ENCODE measurements around the gene HAS3. TPM values are rescaled to one million over a fixed set of nuclear protein-coding genes. Genes with fewer than 3 reads are reported as not detected.

HAS3 gene
- total RNA-seq, 1 experiment from 2014 or later = 66.9 TPM

GRCh38 chr16:69116256-69116875 is 10.9 kb downstream of the HAS3 start:
- POLR2A ChIA-PET = no interaction called here
- Mint-ChIP-seq H3K27me3 (ENCODE audit: low read depth) (no peaks in the 10 kb centered on the region), H3K9me3 (no peaks in the 10 kb centered on the region)

GRCh38 chr16:69116906-69117305 is 11.5 kb downstream of the HAS3 start:
- Mint-ChIP-seq H3K27me3 (ENCODE audit: low read depth) (no peaks in the 10 kb centered on the region), H3K9me3 (no peaks in the 10 kb centered on the region), H3K27ac (peak overlapping the region; percentile 84), H3K36me3 (peaks cover 88% of the 10 kb centered on the region), H3K4me3 (no peak overlapping the region), H3K4me1 (peaks cover 7% of the 10 kb centered on the region)
- ChIA-PET CTCF (no interaction called here), POLR2A (no interaction called here)
- DNase-seq (ENCODE audit: low spot score) (no peak), ATAC-seq (no peak)
- TF ChIP-seq, protein P1, sequence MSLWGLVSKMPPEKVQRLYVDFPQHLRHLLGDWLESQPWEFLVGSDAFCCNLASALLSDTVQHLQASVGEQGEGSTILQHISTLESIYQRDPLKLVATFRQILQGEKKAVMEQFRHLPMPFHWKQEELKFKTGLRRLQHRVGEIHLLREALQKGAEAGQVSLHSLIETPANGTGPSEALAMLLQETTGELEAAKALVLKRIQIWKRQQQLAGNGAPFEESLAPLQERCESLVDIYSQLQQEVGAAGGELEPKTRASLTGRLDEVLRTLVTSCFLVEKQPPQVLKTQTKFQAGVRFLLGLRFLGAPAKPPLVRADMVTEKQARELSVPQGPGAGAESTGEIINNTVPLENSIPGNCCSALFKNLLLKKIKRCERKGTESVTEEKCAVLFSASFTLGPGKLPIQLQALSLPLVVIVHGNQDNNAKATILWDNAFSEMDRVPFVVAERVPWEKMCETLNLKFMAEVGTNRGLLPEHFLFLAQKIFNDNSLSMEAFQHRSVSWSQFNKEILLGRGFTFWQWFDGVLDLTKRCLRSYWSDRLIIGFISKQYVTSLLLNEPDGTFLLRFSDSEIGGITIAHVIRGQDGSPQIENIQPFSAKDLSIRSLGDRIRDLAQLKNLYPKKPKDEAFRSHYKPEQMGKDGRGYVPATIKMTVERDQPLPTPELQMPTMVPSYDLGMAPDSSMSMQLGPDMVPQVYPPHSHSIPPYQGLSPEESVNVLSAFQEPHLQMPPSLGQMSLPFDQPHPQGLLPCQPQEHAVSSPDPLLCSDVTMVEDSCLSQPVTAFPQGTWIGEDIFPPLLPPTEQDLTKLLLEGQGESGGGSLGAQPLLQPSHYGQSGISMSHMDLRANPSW (CRISPR knock-in tag; conservative IDR thresholded peaks at IDR 0.05; ENCODE audit: low read depth) = no peak
- no peak for TF ChIP-seq ZNF138 (CRISPR knock-in tag; conservative IDR thresholded peaks at IDR 0.05)
- no peak for TF ChIP-seq CREM (CRISPR knock-in tag; IDR thresholded peaks at IDR 0.05)
- no peak for TF ChIP-seq E2F4 (CRISPR knock-in tag; IDR thresholded peaks at IDR 0.05; ENCODE audit: borderline replicate concordance, low read depth)
- no peak for TF ChIP-seq NFE2L1 (CRISPR knock-in tag; IDR thresholded peaks at IDR 0.05)
- no peak for TF ChIP-seq ZNF423 (CRISPR knock-in tag; IDR thresholded peaks at IDR 0.05)
- TF ChIP-seq IRF2 (CRISPR knock-in tag; IDR thresholded peaks at IDR 0.05; ENCODE audit: borderline replicate concordance, low read depth) = no peak
- TF ChIP-seq ZNF121 (CRISPR knock-in tag; IDR thresholded peaks at IDR 0.05) = no peak
- TF ChIP-seq, protein P2, sequence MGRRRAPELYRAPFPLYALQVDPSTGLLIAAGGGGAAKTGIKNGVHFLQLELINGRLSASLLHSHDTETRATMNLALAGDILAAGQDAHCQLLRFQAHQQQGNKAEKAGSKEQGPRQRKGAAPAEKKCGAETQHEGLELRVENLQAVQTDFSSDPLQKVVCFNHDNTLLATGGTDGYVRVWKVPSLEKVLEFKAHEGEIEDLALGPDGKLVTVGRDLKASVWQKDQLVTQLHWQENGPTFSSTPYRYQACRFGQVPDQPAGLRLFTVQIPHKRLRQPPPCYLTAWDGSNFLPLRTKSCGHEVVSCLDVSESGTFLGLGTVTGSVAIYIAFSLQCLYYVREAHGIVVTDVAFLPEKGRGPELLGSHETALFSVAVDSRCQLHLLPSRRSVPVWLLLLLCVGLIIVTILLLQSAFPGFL (CRISPR knock-in tag; IDR thresholded peaks at IDR 0.05; ENCODE audit: borderline replicate concordance) = no peak

More at GRCh38 chr16:69116256-69116875, 10.9 kb downstream of the HAS3 start:
- Mint-ChIP-seq H3K36me3 (peaks cover 91% of the 10 kb centered on the region), H3K4me1 (peaks cover 13% of the 10 kb centered on the region), H3K4me3 (no peak overlapping the region), H3K27ac (peak overlapping the region; percentile 84)
- TF ChIP-seq JUN (CRISPR knock-in tag; IDR thresholded peaks at IDR 0.05) (no peak), JAZF1 (CRISPR knock-in tag; IDR thresholded peaks at IDR 0.05) (no peak), USF1 (CRISPR knock-in tag; IDR thresholded peaks at IDR 0.05) (no peak), MXD4 (CRISPR knock-in tag; IDR thresholded peaks at IDR 0.05; ENCODE audit: borderline replicate concordance) (no peak), FOXK1 (CRISPR knock-in tag; IDR thresholded peaks at IDR 0.05) (no peak), NFE2L1 (CRISPR knock-in tag; IDR thresholded peaks at IDR 0.05) (no peak), CBFB (CRISPR knock-in tag; IDR thresholded peaks at IDR 0.05; ENCODE audit: low read depth) (no peak), ZNF416 (CRISPR knock-in tag; IDR thresholded peaks at IDR 0.05) (no peak), NR1H2 (CRISPR knock-in tag; IDR thresholded peaks at IDR 0.05) (no peak), ZBTB21 (CRISPR knock-in tag; IDR thresholded peaks at IDR 0.05; ENCODE audit: borderline replicate concordance) (no peak), ZNF121 (CRISPR knock-in tag; IDR thresholded peaks at IDR 0.05) (no peak), KAT7 (CRISPR knock-in tag; IDR thresholded peaks at IDR 0.05; ENCODE audit: borderline replicate concordance) (no peak), PRRX2 (CRISPR knock-in tag; IDR thresholded peaks at IDR 0.05) (no peak), ATF2 (CRISPR knock-in tag; IDR thresholded peaks at IDR 0.05; ENCODE audit: borderline replicate concordance, low read depth) (no peak), ZBTB43 (CRISPR knock-in tag; IDR thresholded peaks at IDR 0.05) (no peak), ETV6 (CRISPR knock-in tag; IDR thresholded peaks at IDR 0.05) (no peak), SOX15 (CRISPR knock-in tag; IDR thresholded peaks at IDR 0.05) (no peak)
- TF ChIP-seq, protein P3, sequence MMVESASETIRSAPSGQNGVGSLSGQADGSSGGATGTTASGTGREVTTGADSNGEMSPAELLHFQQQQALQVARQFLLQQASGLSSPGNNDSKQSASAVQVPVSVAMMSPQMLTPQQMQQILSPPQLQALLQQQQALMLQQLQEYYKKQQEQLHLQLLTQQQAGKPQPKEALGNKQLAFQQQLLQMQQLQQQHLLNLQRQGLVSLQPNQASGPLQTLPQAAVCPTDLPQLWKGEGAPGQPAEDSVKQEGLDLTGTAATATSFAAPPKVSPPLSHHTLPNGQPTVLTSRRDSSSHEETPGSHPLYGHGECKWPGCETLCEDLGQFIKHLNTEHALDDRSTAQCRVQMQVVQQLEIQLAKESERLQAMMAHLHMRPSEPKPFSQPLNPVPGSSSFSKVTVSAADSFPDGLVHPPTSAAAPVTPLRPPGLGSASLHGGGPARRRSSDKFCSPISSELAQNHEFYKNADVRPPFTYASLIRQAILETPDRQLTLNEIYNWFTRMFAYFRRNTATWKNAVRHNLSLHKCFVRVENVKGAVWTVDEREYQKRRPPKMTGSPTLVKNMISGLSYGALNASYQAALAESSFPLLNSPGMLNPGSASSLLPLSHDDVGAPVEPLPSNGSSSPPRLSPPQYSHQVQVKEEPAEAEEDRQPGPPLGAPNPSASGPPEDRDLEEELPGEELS (CRISPR knock-in tag; IDR thresholded peaks at IDR 0.05) = no peak
- ATAC-seq (no peak), DNase-seq (ENCODE audit: low spot score) (no peak)
- CTCF ChIA-PET = interaction anchor here (0.9 kb wide), 2 partner anchors 11 to 15 kb away, joined by 4 to 6 read pairs; no protein-coding TSS in a partner anchor
